Left lung (tissue), 10 donors: Measurements from ENCODE around the gene CYP3A5. TPM values are rescaled to one million over a fixed set of nuclear protein-coding genes. Genes with fewer than 3 reads are reported as not detected.
"Not testable (repeated sequence)": the region's sequence is repeated elsewhere in the genome, so short reads cannot be mapped to it uniquely, and the experiment has no call there.

ENCODE experiments used
- ATAC-seq: fragments of 200-7000 bp; cut with Tn5 transposase; one replicate; pipeline ENCODE4 v1.9.1; 2020; ENCODE audit warnings: moderate library complexity
- DNase-seq, 4 donors: peaks; one replicate each; pipeline ENCODE4 v3.0.0-alpha.2; 2013 to 2020
- H3K27ac ChIP-seq, 2 donors: fragments of 200-600 bp; sonication (generic) in 1 of 2; one replicate each; pipeline versions ENCODE4 v1.5.0 to v1.8.0; 2020 to 2021
- H3K27me3 ChIP-seq, 2 donors: fragments of 200-600 bp; sonication (generic) in 1 of 2; one replicate each; pipeline versions ENCODE4 v1.5.0 to v1.8.0; 2020 to 2021
- H3K36me3 ChIP-seq, 2 donors: fragments of 200-600 bp; sonication (generic) in 1 of 2; one replicate each; pipeline versions ENCODE4 v1.5.0 to v1.8.0; 2020 to 2021
- H3K4me1 ChIP-seq, 2 donors: fragments of 200-600 bp; one replicate each; pipeline ENCODE4 v1.8.0; 2021
- H3K4me3 ChIP-seq, 2 donors: fragments of 200-600 bp; sonication (generic) in 1 of 2; one replicate each; pipeline versions ENCODE4 v1.5.0 to v1.8.0; 2020 to 2021; ENCODE audit warnings: mild to moderate bottlenecking in 1 of 2
- H3K9me3 ChIP-seq, 2 donors: fragments of 200-600 bp; sonication (generic) in 1 of 2; one replicate each; pipeline versions ENCODE4 v1.5.0 to v1.8.0; 2020 to 2021
- CTCF ChIP-seq, 2 donors: fragments of 200-600 bp; sonication (generic) in 1 of 2; IDR thresholded peaks; one replicate each; pipeline versions ENCODE4 v1.5.0 to v1.8.0; 2021; ENCODE audit warnings: antibody characterized with exemption in 2 of 2
- intact Hi-C, 2 donors: fragments of 100-400 bp; cut with DNase I; formaldehyde crosslinking; loops; one replicate each; pipeline versions ENCODE4 v1.11.2 to v1.14.2; 2022
- polyA plus RNA-seq, 6 donors: library from polyadenylated mRNA; unstranded; fragments of 120-200 nt; gene quantifications; one replicate each; pipeline ENCODE4 v1.2.1, GENCODE V29; 2013; ENCODE audit not compliant: insufficient read length in 6 of 6
- total RNA-seq, 2 donors: library from RNA; stranded (reverse); fragmentation: NEBNext Ultra II Directional; extraction: Animal tissue kit (Norgen Biotek cat#: 25700); gene quantifications; one replicate each; pipeline ENCODE4 v1.2.1, GENCODE V29; 2021
- donor health status: DM: no; HTN: yes; CAD: no.
- donor health status: DM: no; HTN: no; CAD: no.

Gene CYP3A5
- total and polyA plus RNA-seq, 8 donors: 5.7 to 29.5 (median 17.5) TPM

GRCh38 chr7:99644431-99644830 lies 35.4 kb downstream of the CYP3A5 start:
- DNase-seq: no peak
- Histone ChIP-seq H3K4me3 (no peak overlapping the region), H3K4me1 (no peaks in the 10 kb centered on the region), H3K9me3 (peaks cover 0 to 2% of the 10 kb centered on the region in 2 donors), H3K27me3 (no peaks in the 10 kb centered on the region), H3K27ac (no peak overlapping the region), H3K36me3 (peaks cover 0 to 6% of the 10 kb centered on the region in 2 donors)
- intact Hi-C loops: no loop called here
- no peak for ATAC-seq
- no peak for TF ChIP-seq CTCF (IDR thresholded peaks at IDR 0.05)

GRCh38 chr7:99643464-99643863 lies 36.3 kb downstream of the CYP3A5 start:
- TF ChIP-seq CTCF (IDR thresholded peaks at IDR 0.05): no peak
- no peak for DNase-seq
- intact Hi-C loops: no loop called here
- peaks cover 0 to 10% of the 10 kb centered on the region in 2 donors for H3K36me3 ChIP-seq
- H3K27me3 ChIP-seq: no peaks in the 10 kb centered on the region
- no peaks in the 10 kb centered on the region for H3K4me1 ChIP-seq
- ATAC-seq: no peak
- no peak overlapping the region for H3K27ac ChIP-seq
- H3K9me3 ChIP-seq: peaks cover 0 to 2% of the 10 kb centered on the region in 2 donors
- no peak overlapping the region for H3K4me3 ChIP-seq

- ATAC-seq (no peak), DNase-seq (no peak)
- Histone ChIP-seq H3K4me1 (no peaks in the 10 kb centered on the region), H3K4me3 (no peak overlapping the region), H3K36me3 (peaks cover 0 to 14% of the 10 kb centered on the region in 2 donors), H3K27me3 (no peaks in the 10 kb centered on the region), H3K9me3 (peaks cover 0 to 2% of the 10 kb centered on the region in 2 donors), H3K27ac (no peak overlapping the region)
- intact Hi-C loops: no loop called here
- no peak for TF ChIP-seq CTCF (IDR thresholded peaks at IDR 0.05)
Observed at GRCh38 chr7:99642027-99642426, 37.8 kb downstream of the CYP3A5 start.

- Histone ChIP-seq H3K36me3 (peaks cover 0 to 13% of the 10 kb centered on the region in 2 donors), H3K4me1 (no peaks in the 10 kb centered on the region), H3K27me3 (no peaks in the 10 kb centered on the region), H3K9me3 (no peaks in the 10 kb centered on the region), H3K4me3 (no peak overlapping the region), H3K27ac (no peak overlapping the region)
- intact Hi-C loops: no loop called here
- DNase-seq (no peak), ATAC-seq (no peak)
- no peak for TF ChIP-seq CTCF (IDR thresholded peaks at IDR 0.05)
Observed at GRCh38 chr7:99639267-99639666, 40.5 kb downstream of the CYP3A5 start.

GRCh38 chr7:99638731-99639130 lies 41.1 kb downstream of the CYP3A5 start:
- intact Hi-C loops: no loop called here
- ATAC-seq: no peak
- H3K4me3 ChIP-seq: no peak overlapping the region
- DNase-seq: peak in 1 of 4 donors; percentile 76
- H3K36me3 ChIP-seq: peaks cover 0 to 18% of the 10 kb centered on the region in 2 donors
- no peaks in the 10 kb centered on the region for H3K27me3 ChIP-seq
- no peaks in the 10 kb centered on the region for H3K9me3 ChIP-seq
- no peak for TF ChIP-seq CTCF (IDR thresholded peaks at IDR 0.05)
- H3K27ac ChIP-seq: no peak overlapping the region
- no peaks in the 10 kb centered on the region for H3K4me1 ChIP-seq

- peaks cover 0 to 23% of the 10 kb centered on the region in 2 donors for H3K36me3 ChIP-seq
- H3K27ac ChIP-seq, DNase-seq, ATAC-seq, H3K4me1 ChIP-seq, H3K4me3 ChIP-seq, H3K27me3 ChIP-seq, H3K9me3 ChIP-seq, intact Hi-C loops: not testable (repeated sequence)
Observed at GRCh38 chr7:99637414-99637813, 42.4 kb downstream of the CYP3A5 start.
